GM12878 (cell line): Measurements from ENCODE around the gene CARHSP1. TPM values are rescaled to one million over a fixed set of nuclear protein-coding genes. Genes with fewer than 3 reads are reported as not detected.

ENCODE experiments used
- ATAC-seq: fragments of 200-7000 bp; cut with Tn5 transposase; 3 replicates; pipeline ENCODE4 v1.9.1; 2020; ENCODE audit warnings: mild to moderate bottlenecking, moderate library complexity
- BruUV-seq: library from RNA; stranded (reverse); fragments of 400-500 nt; replicated peaks from 2 replicates; lab custom pipeline; 2021; lab: Mats Ljungman, UMichigan
- CTCF ChIA-PET: fragments of 300-600 bp; sonication (Branson Sonifier 250); formaldehyde crosslinking; extraction: SDS; loops from one replicate; lab custom pipeline; 2021; ENCODE audit warnings: inconsistent platforms; lab: Yijun Ruan, JAX
- POLR2A ChIA-PET: fragments of 350-600 bp; formaldehyde crosslinking; extraction: SDS; loops from one replicate; lab custom pipeline; 2021; ENCODE audit warnings: inconsistent platforms; lab: Charles Lee
- RAD21 ChIA-PET: fragments of 300-600 bp; sonication (Branson Sonifier 250); formaldehyde crosslinking; loops from one replicate; lab custom pipeline; 2023; ENCODE audit warnings: antibody characterized with exemption; ENCODE audit not compliant: unreplicated experiment; lab: Charles Lee
- SMC1A ChIA-PET: fragments of 300-600 bp; sonication (Branson Sonifier 250); formaldehyde crosslinking; loops from one replicate; lab custom pipeline; 2023; ENCODE audit not compliant: unreplicated experiment, uncharacterized antibody; lab: Charles Lee
- DNase-seq: peaks from one replicate; pipeline ENCODE4 v3.0.0-alpha.2; 2011; ENCODE audit warnings: low read depth, low spot score
- FAIRE-seq: peaks from 3 replicates; lab custom pipeline; 2011; peaks lifted over from hg19 to GRCh38; lab: Jason Lieb, UNC
- H2AFZ ChIP-seq: 2 replicates; pipeline ENCODE4 v1.6.0; 2011; ENCODE audit warnings: low read depth, low read length, control low read depth; ENCODE audit not compliant: control insufficient read depth
- H3K27ac ChIP-seq: 2 replicates; pipeline ENCODE4 v1.5.1; 2011; ENCODE audit warnings: control low read depth; ENCODE audit not compliant: control insufficient read depth, insufficient read depth
- H3K27me3 ChIP-seq, 2 experiments: replicated peaks in 1 of 2; 2 replicates each; pipeline versions ENCODE4 v1.6.0 to v1.6.1; 2011; ENCODE audit warnings: low read length in 1 of 2; ENCODE audit not compliant: control insufficient read depth in 2 of 2, insufficient read depth in 2 of 2
- H3K36me3 ChIP-seq, 2 experiments: 2 replicates each; pipeline ENCODE4 v1.5.1; 2011; ENCODE audit warnings: low read length in 1 of 2; ENCODE audit not compliant: control insufficient read depth in 2 of 2, insufficient read depth in 2 of 2
- H3K4me1 ChIP-seq: 2 replicates; pipeline ENCODE4 v1.6.1; 2011; ENCODE audit warnings: mild to moderate bottlenecking, low read length, moderate library complexity, mixed read lengths; ENCODE audit not compliant: control insufficient read depth, insufficient read depth
- H3K4me2 ChIP-seq: 2 replicates; pipeline ENCODE4 v1.6.0; 2011; ENCODE audit warnings: control low read depth; ENCODE audit not compliant: control insufficient read depth, insufficient read depth
- H3K4me3 ChIP-seq: fragments of 200-600 bp; sonication (generic); 2 replicates; pipeline ENCODE4 v1.5.1; 2016
- H3K79me2 ChIP-seq: 2 replicates; pipeline ENCODE4 v1.6.0; 2011; ENCODE audit warnings: low read length; ENCODE audit not compliant: control insufficient read depth, insufficient read depth
- H3K9ac ChIP-seq: 2 replicates; pipeline ENCODE4 v1.8.0; 2011; ENCODE audit warnings: low read length, control low read depth, mixed read lengths; ENCODE audit not compliant: control insufficient read depth, insufficient read depth
- H3K9me3 ChIP-seq: replicated peaks from 3 replicates; pipeline ENCODE4 v1.5.1; 2011; ENCODE audit warnings: mild to moderate bottlenecking, low read length; ENCODE audit not compliant: control insufficient read depth, insufficient read depth
- H4K20me1 ChIP-seq: 2 replicates; pipeline ENCODE4 v1.6.0; 2011; ENCODE audit not compliant: control insufficient read depth, insufficient read depth
- ASH2L ChIP-seq: fragments of 300-600, 200-600 bp; sonication (generic); IDR thresholded peaks from 2 replicates; pipeline ENCODE4 v1.6.1; 2017; ENCODE audit warnings: low read depth, mild to moderate bottlenecking, borderline replicate concordance
- ATF7 ChIP-seq: fragments of 450-650 bp; IDR thresholded peaks from 2 replicates; pipeline ENCODE4 v1.6.1; 2016; ENCODE audit warnings: low read depth, mild to moderate bottlenecking
- CBX5 ChIP-seq: sonication (generic); IDR thresholded peaks from 2 replicates; pipeline ENCODE4 v1.6.1; 2016; ENCODE audit warnings: low read depth, moderate library complexity, mild to moderate bottlenecking, inconsistent platforms
- EGR1 ChIP-seq, 2 experiments: IDR thresholded peaks; 1 replicate in 1 of 2; 2 replicates in 1 of 2; pipeline ENCODE4 v1.6.1; 2011 to 2012; ENCODE audit warnings: low read depth in 2 of 2, low read length in 2 of 2, borderline replicate concordance in 1 of 2, mild to moderate bottlenecking in 1 of 2, moderate library complexity in 1 of 2
- FOXK2 ChIP-seq: fragments of 450-650 bp; IDR thresholded peaks from 2 replicates; pipeline ENCODE4 v1.6.1; 2017; ENCODE audit warnings: mild to moderate bottlenecking, moderate library complexity
- HDAC2 ChIP-seq: fragments of 200-600 bp; sonication (generic); IDR thresholded peaks from 2 replicates; pipeline ENCODE4 v1.6.1; 2017
- KDM1A ChIP-seq: fragments of 200-600 bp; sonication (generic); IDR thresholded peaks from 2 replicates; pipeline ENCODE4 v1.6.1; 2016; ENCODE audit warnings: borderline replicate concordance
- MEF2A ChIP-seq: IDR thresholded peaks from 2 replicates; pipeline ENCODE4 v1.6.1; 2011; ENCODE audit warnings: low read depth, mild to moderate bottlenecking, low read length, moderate library complexity; ENCODE audit not compliant: insufficient read depth
- POLR2A ChIP-seq: IDR thresholded peaks from 2 replicates; pipeline ENCODE4 v1.6.1; 2011; ENCODE audit warnings: low read depth, mild to moderate bottlenecking, low read length
- RAD51 ChIP-seq: fragments of 450-650 bp; IDR thresholded peaks from 2 replicates; pipeline ENCODE4 v1.6.1; 2016; ENCODE audit warnings: moderate library complexity, mild to moderate bottlenecking, inconsistent platforms
- SUZ12 ChIP-seq: fragments of 200-600 bp; sonication (generic); IDR thresholded peaks from one replicate; pipeline ENCODE4 v1.6.1; 2018; ENCODE audit warnings: antibody characterized with exemption, mild to moderate bottlenecking; ENCODE audit not compliant: unreplicated experiment
- TBL1XR1 ChIP-seq: IDR thresholded peaks from 2 replicates; pipeline ENCODE4 v1.6.1; 2012; ENCODE audit warnings: low read depth, low read length, improper control_type of control experiment
- YBX1 ChIP-seq: fragments of 450-650 bp; IDR thresholded peaks from 2 replicates; pipeline ENCODE4 v1.6.1; 2016; ENCODE audit warnings: antibody characterized with exemption
- ZNF384 ChIP-seq: IDR thresholded peaks from 2 replicates; pipeline ENCODE4 v1.6.1; 2012; ENCODE audit warnings: low read depth, mild to moderate bottlenecking, low read length, improper control_type of control experiment, borderline replicate concordance
- WGBS: methylation state at CpG from one replicate; pipeline ENCODE4 v1.1.6; 2016; ENCODE audit warnings: low lambda C conversion rate; ENCODE audit not compliant: insufficient replicate concordance, insufficient coverage; ENCODE audit errors: missing lambda C conversion rate; 5-methylcytosine and 5-hydroxymethylcytosine counted together
- in situ Hi-C: fragments of 300-500 bp; cut with MboI; formaldehyde crosslinking; loops from 9 replicates; pipeline ENCODE4 v1.14.3; 2018; ENCODE audit warnings: mixed read lengths
- intact Hi-C: fragments of 100-400 bp; cut with micrococcal nuclease; formaldehyde crosslinking; loops from one replicate; pipeline ENCODE4 v1.14.2; 2022; ENCODE audit not compliant: unreplicated experiment
- polyA plus RNA-seq, 11 experiments: library from polyadenylated mRNA; depleted of rRNA in 4 of 11; unstranded in 6 of 11; stranded (reverse) in 5 of 11; fragments of >200 nt; fragmentation: Nextera tagmentation in 4 of 11; fragmentation: Illumina TruSeq in 1 of 11; extraction: Ambion mirVana in 4 of 11; extraction: Trizol in 1 of 11; gene quantifications; 1 replicate in 1 of 11; 2 replicates in 10 of 11; pipeline versions ENCODE4 v1.2.1 to v1.2.3, GENCODE V29; 2011 to 2016; ENCODE audit warnings: inconsistent platforms in 2 of 11, missing spikeins in 2 of 11, low read depth in 1 of 11
- total RNA-seq, 4 experiments: library from RNA; depleted of rRNA in 3 of 4; stranded (reverse); fragments of >200 nt in 3 of 4; fragmentation: Illumina TruSeq in 1 of 4; extraction: Trizol in 1 of 4; gene quantifications; 2 replicates each; pipeline versions ENCODE4 v1.2.1 to v1.2.3, GENCODE V29; 2013 to 2021
- TF ChIP-seq, protein P1 (sequence below): fragments of 150-350 bp; IDR thresholded peaks from 2 replicates; pipeline ENCODE4 v1.6.1; 2016; ENCODE audit warnings: low read depth, low read length

CARHSP1 gene
- total and polyA plus RNA-seq, 10 of the 15 experiments (the other 5 are each of a cell fraction or from before 2014, with no cell fraction given), result 5.5 to 112 (median 67.0) TPM

DNA sequence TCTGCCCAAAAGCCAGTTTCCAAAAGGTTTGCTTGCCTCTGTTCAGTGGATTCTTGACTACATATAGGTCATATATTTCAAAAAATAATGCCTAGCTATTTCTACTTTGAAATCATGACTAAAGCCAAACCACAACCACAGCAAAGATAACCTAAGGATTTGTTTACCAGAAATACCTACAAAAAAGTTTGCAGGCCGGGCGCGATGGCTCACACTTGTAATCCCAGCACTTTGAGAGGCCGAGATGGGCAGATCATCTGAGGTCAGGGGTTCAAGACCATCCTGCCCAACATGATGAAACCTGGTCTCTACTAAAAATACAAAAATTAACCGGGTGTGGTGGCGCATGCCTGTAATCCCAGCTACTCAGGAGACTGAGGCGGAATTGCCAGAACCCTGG lies 15.2 kb downstream of the CARHSP1 start:
- no peak for ATAC-seq
- WGBS, result 87% methylated on average over 7 of the region's 7 CpGs
- CTCF ChIA-PET, result no interaction called here

DNA sequence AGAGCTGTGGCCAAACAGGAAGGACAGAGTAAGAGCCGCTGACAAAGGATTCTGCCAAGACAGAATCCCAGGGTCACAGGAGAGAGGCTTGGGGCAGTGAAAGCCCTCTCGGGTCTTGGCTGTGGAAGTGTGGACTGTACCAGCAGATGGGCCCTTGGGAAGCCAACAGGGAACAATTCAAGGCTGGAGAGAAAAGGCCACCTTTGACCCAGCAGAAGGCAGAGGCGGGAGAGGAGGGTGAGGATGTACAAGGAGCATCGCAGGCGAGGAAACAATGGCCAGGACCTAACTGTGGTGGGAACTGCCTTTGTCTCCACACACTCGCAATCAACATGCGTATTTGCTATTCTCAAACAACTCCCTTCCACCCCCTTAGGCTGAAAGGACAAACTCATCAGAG lies 15.7 kb downstream of the CARHSP1 start:
- ChIA-PET POLR2A (interaction anchor here (1.2 kb wide), 1 partner anchor 10 kb away, joined by 3 read pairs; no protein-coding TSS in a partner anchor), RAD21 (no interaction called here), SMC1A (interaction anchor here (0.6 to 1.0 kb wide), 3 partner anchors 18 to 189 kb away, joined by 3 read pairs; no protein-coding TSS in a partner anchor), CTCF (no interaction called here)
- TSS peak; percentile 23 for BruUV-seq
- no peak overlapping the region for H2AFZ ChIP-seq
- TF ChIP-seq, protein P1, sequence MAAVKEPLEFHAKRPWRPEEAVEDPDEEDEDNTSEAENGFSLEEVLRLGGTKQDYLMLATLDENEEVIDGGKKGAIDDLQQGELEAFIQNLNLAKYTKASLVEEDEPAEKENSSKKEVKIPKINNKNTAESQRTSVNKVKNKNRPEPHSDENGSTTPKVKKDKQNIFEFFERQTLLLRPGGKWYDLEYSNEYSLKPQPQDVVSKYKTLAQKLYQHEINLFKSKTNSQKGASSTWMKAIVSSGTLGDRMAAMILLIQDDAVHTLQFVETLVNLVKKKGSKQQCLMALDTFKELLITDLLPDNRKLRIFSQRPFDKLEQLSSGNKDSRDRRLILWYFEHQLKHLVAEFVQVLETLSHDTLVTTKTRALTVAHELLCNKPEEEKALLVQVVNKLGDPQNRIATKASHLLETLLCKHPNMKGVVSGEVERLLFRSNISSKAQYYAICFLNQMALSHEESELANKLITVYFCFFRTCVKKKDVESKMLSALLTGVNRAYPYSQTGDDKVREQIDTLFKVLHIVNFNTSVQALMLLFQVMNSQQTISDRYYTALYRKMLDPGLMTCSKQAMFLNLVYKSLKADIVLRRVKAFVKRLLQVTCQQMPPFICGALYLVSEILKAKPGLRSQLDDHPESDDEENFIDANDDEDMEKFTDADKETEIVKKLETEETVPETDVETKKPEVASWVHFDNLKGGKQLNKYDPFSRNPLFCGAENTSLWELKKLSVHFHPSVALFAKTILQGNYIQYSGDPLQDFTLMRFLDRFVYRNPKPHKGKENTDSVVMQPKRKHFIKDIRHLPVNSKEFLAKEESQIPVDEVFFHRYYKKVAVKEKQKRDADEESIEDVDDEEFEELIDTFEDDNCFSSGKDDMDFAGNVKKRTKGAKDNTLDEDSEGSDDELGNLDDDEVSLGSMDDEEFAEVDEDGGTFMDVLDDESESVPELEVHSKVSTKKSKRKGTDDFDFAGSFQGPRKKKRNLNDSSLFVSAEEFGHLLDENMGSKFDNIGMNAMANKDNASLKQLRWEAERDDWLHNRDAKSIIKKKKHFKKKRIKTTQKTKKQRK, result no peak
- TF ChIP-seq POLR2A, result peak; percentile 63
- no peaks in the 10 kb centered on the region for H3K79me2 ChIP-seq
- no peaks in the 10 kb centered on the region; the same call in 1 of the 2 replicates for H3K4me1 ChIP-seq
- intact Hi-C loops (no loop called here), in situ Hi-C loops (no loop called here)
- 95% methylated on average over 7 of the region's 7 CpGs for WGBS
- H3K27ac ChIP-seq, result no peak overlapping the region
- peaks cover 33 to 63% of the 10 kb centered on the region in 2 experiments for H3K36me3 ChIP-seq
- H3K9ac ChIP-seq, result no peak overlapping the region
- H3K4me2 ChIP-seq, result no peak overlapping the region
- DNase-seq (no peak), FAIRE-seq (no peak), ATAC-seq (no peak)
- no peaks in the 10 kb centered on the region for H3K27me3 ChIP-seq
- no peaks in the 10 kb centered on the region for H3K9me3 ChIP-seq
- H3K4me3 ChIP-seq, result no peak overlapping the region
- no peaks in the 10 kb centered on the region; the same call in 1 of the 2 replicates for H4K20me1 ChIP-seq

More for the DNA sequence above, 15.2 kb downstream of the CARHSP1 start:
- no peak for DNase-seq
- H3K4me3 ChIP-seq, result no peak overlapping the region
- no peak for FAIRE-seq
- intact Hi-C loops, result no loop called here
- no peaks in the 10 kb centered on the region for H3K79me2 ChIP-seq
- no peak overlapping the region for H3K9ac ChIP-seq
- H3K9me3 ChIP-seq, result no peaks in the 10 kb centered on the region
- no peaks in the 10 kb centered on the region; the same call in 1 of the 2 replicates for H3K4me1 ChIP-seq
- ChIA-PET RAD21 (no interaction called here), POLR2A (interaction anchor here (1.2 kb wide), 1 partner anchor 10 kb away, joined by 3 read pairs; no protein-coding TSS in a partner anchor)
- BruUV-seq, result no TSS peak
- no peak overlapping the region for H3K27ac ChIP-seq
- no peaks in the 10 kb centered on the region for H3K27me3 ChIP-seq
- peaks cover 35 to 63% of the 10 kb centered on the region in 2 experiments for H3K36me3 ChIP-seq
- in situ Hi-C loops, result no loop called here
- TF ChIP-seq FOXK2 (no peak), KDM1A (no peak), CBX5 (no peak), TBL1XR1 (no peak), EGR1 (IDR thresholded peaks at IDR 0.05; ENCODE audit: borderline replicate concordance in 1 of 2, low read depth in 2 of 2, low read length in 2 of 2) (no peak), ATF7 (no peak), ASH2L (no peak), RAD51 (no peak), HDAC2 (no peak), ZNF384 (no peak), YBX1 (no peak), SUZ12 (no peak), MEF2A (no peak)
- TF ChIP-seq, all 136 proteins: peak for 0
- no peak overlapping the region for H3K4me2 ChIP-seq
- H2AFZ ChIP-seq, result no peak overlapping the region
- H4K20me1 ChIP-seq, result no peaks in the 10 kb centered on the region; the same call in 1 of the 2 replicates
- SMC1A ChIA-PET, result interaction anchor here (0.6 to 1.0 kb wide), 2 partner anchors 17 to 190 kb away, joined by 3 read pairs; no protein-coding TSS in a partner anchor
